HEK293 (cell line): Measurements from ENCODE around the gene GRIN2A.

ENCODE experiments used
- CTCF ChIA-PET: fragments of 350-600 bp; formaldehyde crosslinking; extraction: SDS; loops from one replicate; lab custom pipeline; 2021; ENCODE audit warnings: antibody characterized with exemption; lab: Yijun Ruan, JAX
- POLR2A ChIA-PET: fragments of 300-600 bp; formaldehyde crosslinking; extraction: SDS; loops from one replicate; lab custom pipeline; 2020; ENCODE audit warnings: antibody characterized with exemption, inconsistent platforms; lab: Yijun Ruan, JAX
- H3K27ac ChIP-seq: fragments of 200-500 bp; sonication (Bioruptor generic); 2 replicates; pipeline ENCODE4 v1.5.1; 2014; ENCODE audit warnings: low read depth, low read length, control low read depth, inconsistent platforms; ENCODE audit errors: extremely low read depth
- H3K36me3 ChIP-seq, 2 experiments: fragments of 200-500 bp in 1 of 2; sonication (Bioruptor generic) in 1 of 2; 1 replicate in 1 of 2; 2 replicates in 1 of 2; pipeline ENCODE4 v1.5.1; 2014 to 2017; ENCODE audit warnings: inconsistent platforms in 2 of 2, low read length in 2 of 2; ENCODE audit not compliant: control insufficient read depth in 2 of 2, insufficient read depth in 1 of 2
- H3K4me1 ChIP-seq: fragments of 200-500 bp; sonication (Bioruptor generic); 2 replicates; pipeline ENCODE4 v1.5.1; 2014; ENCODE audit warnings: mild to moderate bottlenecking, low read length, inconsistent platforms; ENCODE audit not compliant: control insufficient read depth, insufficient read depth
- H3K4me3 ChIP-seq: 2 replicates; pipeline ENCODE4 v1.5.1; 2011; ENCODE audit warnings: low read depth, mild to moderate bottlenecking, control low read depth, low read length, moderate library complexity
- H3K9me3 ChIP-seq: fragments of 200-500 bp; sonication (Bioruptor generic); 2 replicates; pipeline ENCODE4 v1.5.1; 2014; ENCODE audit warnings: low read depth, low read length, inconsistent platforms; ENCODE audit not compliant: control insufficient read depth, insufficient read depth
- GLI2 ChIP-seq: fragments of 450-650 bp; formaldehyde crosslinking; IDR thresholded peaks from 2 replicates; pipeline ENCODE4; 2017; ENCODE audit warnings: missing biosample characterization, missing genetic modification characterization, low read depth, borderline replicate concordance
- KLF8 ChIP-seq: fragments of 450-650 bp; formaldehyde crosslinking; IDR thresholded peaks from 2 replicates; pipeline ENCODE4 v1.5.1; 2016; ENCODE audit warnings: missing biosample characterization, missing genetic modification characterization
- PRDM6 ChIP-seq: fragments of 450-650 bp; formaldehyde crosslinking; IDR thresholded peaks from 2 replicates; pipeline ENCODE4 v1.5.1; 2017; ENCODE audit warnings: missing biosample characterization, missing genetic modification characterization
- REPIN1 ChIP-seq: fragments of 450-650 bp; formaldehyde crosslinking; IDR thresholded peaks from 2 replicates; pipeline ENCODE4 v1.5.1; 2017; ENCODE audit warnings: missing biosample characterization, missing genetic modification characterization, low read depth
- SCRT1 ChIP-seq: fragments of 450-650 bp; formaldehyde crosslinking; IDR thresholded peaks from 2 replicates; pipeline ENCODE4 v1.5.1; 2016; ENCODE audit warnings: missing biosample characterization, missing genetic modification characterization, borderline replicate concordance
- TRIM28 ChIP-seq: IDR thresholded peaks from 2 replicates; pipeline ENCODE4 v1.6.1; 2011; ENCODE audit warnings: low read length, control low read depth, borderline replicate concordance
- YY2 ChIP-seq: fragments of 450-650 bp; formaldehyde crosslinking; IDR thresholded peaks from 2 replicates; pipeline ENCODE4 v1.5.1; 2016; ENCODE audit warnings: missing biosample characterization, missing genetic modification characterization
- ZBTB44 ChIP-seq: fragments of 450-650 bp; IDR thresholded peaks from 2 replicates; pipeline ENCODE4 v1.5.1; 2018; ENCODE audit warnings: missing biosample characterization, mild to moderate bottlenecking, missing genetic modification characterization
- ZNF132 ChIP-seq: fragments of 450-650 bp; formaldehyde crosslinking; IDR thresholded peaks from 2 replicates; pipeline ENCODE4 v1.5.1; 2017; ENCODE audit warnings: missing biosample characterization, missing genetic modification characterization, borderline replicate concordance
- ZNF155 ChIP-seq: fragments of 450-650 bp; formaldehyde crosslinking; IDR thresholded peaks from 2 replicates; pipeline ENCODE4 v1.5.1; 2016; ENCODE audit warnings: missing biosample characterization, missing genetic modification characterization
- ZNF169 ChIP-seq: fragments of 450-650 bp; formaldehyde crosslinking; IDR thresholded peaks from 2 replicates; pipeline ENCODE4 v1.5.1; 2016; ENCODE audit warnings: missing biosample characterization, missing genetic modification characterization
- ZNF184 ChIP-seq: fragments of 450-650 bp; IDR thresholded peaks from 2 replicates; pipeline ENCODE4 v1.5.1; 2018; ENCODE audit warnings: missing biosample characterization, mild to moderate bottlenecking, missing genetic modification characterization
- ZNF223 ChIP-seq: fragments of 450-650 bp; formaldehyde crosslinking; IDR thresholded peaks from 2 replicates; pipeline ENCODE4 v1.5.1; 2016; ENCODE audit warnings: missing biosample characterization, missing genetic modification characterization
- ZNF24 ChIP-seq: fragments of 450-650 bp; formaldehyde crosslinking; IDR thresholded peaks from 2 replicates; pipeline ENCODE4 v1.5.1; 2016; ENCODE audit warnings: missing biosample characterization, missing genetic modification characterization
- ZNF248 ChIP-seq: fragments of 450-650 bp; formaldehyde crosslinking; IDR thresholded peaks from 2 replicates; pipeline ENCODE4 v1.5.1; 2017; ENCODE audit warnings: missing biosample characterization, missing genetic modification characterization
- ZNF350 ChIP-seq: fragments of 450-650 bp; formaldehyde crosslinking; IDR thresholded peaks from 2 replicates; pipeline ENCODE4 v1.5.0; 2017; ENCODE audit warnings: missing biosample characterization, mild to moderate bottlenecking, missing genetic modification characterization
- ZNF404 ChIP-seq: fragments of 450-650 bp; formaldehyde crosslinking; IDR thresholded peaks from 2 replicates; pipeline ENCODE4 v1.5.1; 2017; ENCODE audit warnings: missing biosample characterization, missing genetic modification characterization
- ZNF501 ChIP-seq: fragments of 450-650 bp; formaldehyde crosslinking; IDR thresholded peaks from 2 replicates; pipeline ENCODE4 v1.5.1; 2016; ENCODE audit warnings: missing biosample characterization, missing genetic modification characterization
- ZNF518A ChIP-seq: fragments of 450-650 bp; formaldehyde crosslinking; conservative IDR thresholded peaks from 2 replicates; pipeline ENCODE4 v1.5.1; 2016; ENCODE audit warnings: low read depth, missing biosample characterization, missing genetic modification characterization
- ZNF530 ChIP-seq: fragments of 450-650 bp; formaldehyde crosslinking; IDR thresholded peaks from 2 replicates; pipeline ENCODE4 v1.5.1; 2016; ENCODE audit warnings: low read depth, missing biosample characterization, missing genetic modification characterization
- ZNF548 ChIP-seq: fragments of 450-650 bp; formaldehyde crosslinking; IDR thresholded peaks from 2 replicates; pipeline ENCODE4 v1.5.1; 2016; ENCODE audit warnings: missing biosample characterization, missing genetic modification characterization
- ZNF558 ChIP-seq: fragments of 450-650 bp; formaldehyde crosslinking; IDR thresholded peaks from 2 replicates; pipeline ENCODE4 v1.5.1; 2016; ENCODE audit warnings: missing biosample characterization, missing genetic modification characterization
- ZNF664 ChIP-seq: fragments of 450-650 bp; formaldehyde crosslinking; IDR thresholded peaks from 2 replicates; pipeline ENCODE4 v1.5.1; 2016; ENCODE audit warnings: missing biosample characterization, missing genetic modification characterization
- ZNF692 ChIP-seq: fragments of 450-650 bp; formaldehyde crosslinking; IDR thresholded peaks from 2 replicates; pipeline ENCODE4 v1.5.1; 2016; ENCODE audit warnings: missing biosample characterization, missing genetic modification characterization
- ZNF837 ChIP-seq: fragments of 450-650 bp; formaldehyde crosslinking; IDR thresholded peaks from 2 replicates; pipeline ENCODE4 v1.5.1; 2016; ENCODE audit warnings: missing biosample characterization, missing genetic modification characterization
- ZSCAN18 ChIP-seq: fragments of 450-650 bp; formaldehyde crosslinking; IDR thresholded peaks from 2 replicates; pipeline ENCODE4 v1.5.1; 2016; ENCODE audit warnings: missing biosample characterization, missing genetic modification characterization

The GRIN2A gene

GRCh38 chr16:10121897-10122425 is 60.3 kb downstream of the GRIN2A start:
- H3K4me3 ChIP-seq = no peak overlapping the region
- H3K36me3 ChIP-seq = no peaks in the 10 kb centered on the region
- no peaks in the 10 kb centered on the region for H3K4me1 ChIP-seq
- no peak overlapping the region for H3K27ac ChIP-seq
- ChIA-PET CTCF (interaction anchor here (0.7 kb wide), 1 partner anchor 476 kb away, joined by 3 read pairs; no protein-coding TSS in a partner anchor), POLR2A (no interaction called here)
- TF ChIP-seq ZNF518A (tag by site-specific recombination) (no peak), ZNF404 (tag by site-specific recombination) (no peak), ZNF350 (no peak), ZNF692 (tag by site-specific recombination) (no peak), ZNF184 (no peak), GLI2 (tag by site-specific recombination) (no peak), ZNF664 (no peak), ZNF169 (tag by site-specific recombination) (no peak), ZNF530 (tag by site-specific recombination) (no peak), ZNF132 (no peak), ZNF155 (tag by site-specific recombination) (no peak), PRDM6 (no peak), ZNF837 (tag by site-specific recombination) (no peak)
- TF ChIP-seq, all 188 proteins: peak for 0
- H3K9me3 ChIP-seq = no peaks in the 10 kb centered on the region

GRCh38 chr16:10121491-10121890 is 60.7 kb downstream of the GRIN2A start:
- Histone ChIP-seq H3K4me3 (no peak overlapping the region), H3K27ac (no peak overlapping the region), H3K4me1 (no peaks in the 10 kb centered on the region), H3K36me3 (no peaks in the 10 kb centered on the region), H3K9me3 (no peaks in the 10 kb centered on the region)
- CTCF ChIA-PET = interaction anchor here (1.2 kb wide), 1 partner anchor 174 kb away, joined by 5 read pairs; no protein-coding TSS in a partner anchor
- POLR2A ChIA-PET = no interaction called here
- no peak for TF ChIP-seq TRIM28
- no peak for TF ChIP-seq ZSCAN18
- TF ChIP-seq ZNF223 = no peak
- no peak for TF ChIP-seq ZNF24
- TF ChIP-seq KLF8 (tag by site-specific recombination) = no peak
- no peak for TF ChIP-seq SCRT1 (tag by site-specific recombination)
- TF ChIP-seq ZBTB44 = no peak
- TF ChIP-seq ZNF248 (tag by site-specific recombination) = no peak
- TF ChIP-seq ZNF548 (tag by site-specific recombination) = no peak
- no peak for TF ChIP-seq ZNF501 (tag by site-specific recombination)
- TF ChIP-seq REPIN1 (tag by site-specific recombination) = no peak
- no peak for TF ChIP-seq YY2
- no peak for TF ChIP-seq ZNF155 (tag by site-specific recombination)
- TF ChIP-seq ZNF558 (tag by site-specific recombination) = no peak
